Omental fat pad (tissue), 4 donors: ENCODE results near the gene ISOC2. TPM values are rescaled to one million over a fixed set of nuclear protein-coding genes. Genes with fewer than 3 reads are reported as not detected.

Source experiments
- ATAC-seq: fragments of 150-250 bp; one replicate; pipeline ENCODE4 v1.9.1; 2016; ENCODE audit warnings: mild to moderate bottlenecking, moderate library complexity; ENCODE audit not compliant: low FRiP score
- DNase-seq: peaks from one replicate; pipeline ENCODE4 v3.0.0-alpha.2; 2019; ENCODE audit warnings: low spot score
- CTCF ChIP-seq, 3 donors: fragments of 450-650 bp; IDR thresholded peaks; one replicate each; pipeline ENCODE4 v1.5.1; 2016 to 2017; ENCODE audit warnings: antibody characterized with exemption in 3 of 3, mild to moderate bottlenecking in 3 of 3, moderate library complexity in 2 of 3
- total RNA-seq, 4 donors: library from RNA; depleted of rRNA; stranded (reverse); fragments of >200 nt; gene quantifications; one replicate each; pipeline ENCODE4 v1.1.0, GENCODE V29; 2016

Gene ISOC2
- total RNA-seq, 4 donors from 2014 or later = 52.5 to 96.8 (median 62.5) TPM

- no peak for DNase-seq
- no peak for TF ChIP-seq CTCF (IDR thresholded peaks at IDR 0.05)
- ATAC-seq = no peak
Measured at GRCh38 chr19:55493645-55494171, 32.3 kb upstream of the ISOC2 start.

- no peak for DNase-seq
- no peak for ATAC-seq
- no peak for TF ChIP-seq CTCF (IDR thresholded peaks at IDR 0.05)
Measured at GRCh38 chr19:55493052-55493644, 31.7 kb upstream of the ISOC2 start.

- ATAC-seq (no peak), DNase-seq (no peak)
- TF ChIP-seq CTCF (IDR thresholded peaks at IDR 0.05) = no peak
Measured at GRCh38 chr19:55492362-55492944, 31.0 kb upstream of the ISOC2 start.

GRCh38 chr19:55491546-55492360 lies 30.3 kb upstream of the ISOC2 start:
- DNase-seq = no peak
- TF ChIP-seq CTCF (IDR thresholded peaks at IDR 0.05) = no peak
- peak; percentile 30 for ATAC-seq

GRCh38 chr19:55490478-55491432 lies 29.3 kb upstream of the ISOC2 start:
- no peak for DNase-seq
- no peak for ATAC-seq
- TF ChIP-seq CTCF (IDR thresholded peaks at IDR 0.05) = no peak

- no peak for DNase-seq
- TF ChIP-seq CTCF (IDR thresholded peaks at IDR 0.05) = no peak
- no peak for ATAC-seq
Measured at GRCh38 chr19:55489711-55490477, 28.5 kb upstream of the ISOC2 start.
